ENCODE data around the gene ANKFY1. TPM values are rescaled to one million over a fixed set of nuclear protein-coding genes. Genes with fewer than 3 reads are reported as not detected.

ANKFY1 gene
- total RNA-seq, 1 donor from 2014 or later = 16.2 TPM

GRCh38 chr17:4120332-4120731 lies 143.4 kb downstream of the ANKFY1 start:
- Histone ChIP-seq H3K27ac (no peak overlapping the region), H3K4me3 (no peak overlapping the region), H3K9me3 (no peaks in the 10 kb centered on the region), H3K27me3 (no peaks in the 10 kb centered on the region), H3K36me3 (peaks cover 54 to 75% of the 10 kb centered on the region in 2 donors), H3K4me1 (no peaks in the 10 kb centered on the region)
- no peak for TF ChIP-seq CTCF (IDR thresholded peaks at IDR 0.05)
- no peak for DNase-seq (ENCODE audit: low spot score in 2 of 2)
- intact Hi-C loops (cut with DNase I) = no loop called here

GRCh38 chr17:4119299-4119698 lies 144.5 kb downstream of the ANKFY1 start:
- H3K27ac ChIP-seq = no peak overlapping the region
- H3K9me3 ChIP-seq = no peaks in the 10 kb centered on the region
- DNase-seq (ENCODE audit: low spot score in 2 of 2) = no peak
- TF ChIP-seq CTCF (IDR thresholded peaks at IDR 0.05) = no peak
- H3K27me3 ChIP-seq = no peaks in the 10 kb centered on the region
- intact Hi-C loops (cut with DNase I) = no loop called here
- no peak overlapping the region for H3K4me3 ChIP-seq
- H3K36me3 ChIP-seq = peaks cover 56 to 83% of the 10 kb centered on the region in 2 donors
- H3K4me1 ChIP-seq = no peaks in the 10 kb centered on the region

- H3K9me3 ChIP-seq = no peaks in the 10 kb centered on the region
- H3K4me3 ChIP-seq = no peak overlapping the region
- no peak for DNase-seq (ENCODE audit: low spot score in 2 of 2)
- H3K36me3 ChIP-seq = peaks cover 61 to 83% of the 10 kb centered on the region in 2 donors
- H3K27ac ChIP-seq = no peak overlapping the region
- no peaks in the 10 kb centered on the region for H3K27me3 ChIP-seq
- intact Hi-C loops (cut with DNase I) = no loop called here
- no peaks in the 10 kb centered on the region for H3K4me1 ChIP-seq
- no peak for TF ChIP-seq CTCF (IDR thresholded peaks at IDR 0.05)
Measured at GRCh38 chr17:4118015-4118743, 145.6 kb downstream of the ANKFY1 start.

GRCh38 chr17:4116516-4116915 lies 147.3 kb downstream of the ANKFY1 start:
- no peaks in the 10 kb centered on the region for H3K9me3 ChIP-seq
- H3K36me3 ChIP-seq = peaks cover 60 to 82% of the 10 kb centered on the region in 2 donors
- intact Hi-C loops (cut with DNase I) = no loop called here
- H3K27ac ChIP-seq = no peak overlapping the region
- DNase-seq (ENCODE audit: low spot score in 2 of 2) = no peak
- H3K4me3 ChIP-seq = no peak overlapping the region
- no peaks in the 10 kb centered on the region for H3K4me1 ChIP-seq
- H3K27me3 ChIP-seq = no peaks in the 10 kb centered on the region
- no peak for TF ChIP-seq CTCF (IDR thresholded peaks at IDR 0.05)

Other genes with a start within 250 kb of the ANKFY1 start
- gene ZZEF1, start 120.9 kb downstream of the ANKFY1 start, total RNA-seq = 67.2 TPM
- gene CYB5D2, start 120.8 kb downstream of the ANKFY1 start, total RNA-seq = 17.7 TPM
- gene UBE2G1, start 102.7 kb upstream of the ANKFY1 start, total RNA-seq = 27.9 TPM
- gene SPNS3, start 170.0 kb upstream of the ANKFY1 start, total RNA-seq = not detected
- 107 TPM for gene SPNS2, start 234.9 kb upstream of the ANKFY1 start, total RNA-seq